ENCODE data around the gene SLC9A3.
"Not testable (repeated sequence)": the region's sequence is repeated elsewhere in the genome, so short reads cannot be mapped to it uniquely, and the experiment has no call there.

Gene SLC9A3

DNA sequence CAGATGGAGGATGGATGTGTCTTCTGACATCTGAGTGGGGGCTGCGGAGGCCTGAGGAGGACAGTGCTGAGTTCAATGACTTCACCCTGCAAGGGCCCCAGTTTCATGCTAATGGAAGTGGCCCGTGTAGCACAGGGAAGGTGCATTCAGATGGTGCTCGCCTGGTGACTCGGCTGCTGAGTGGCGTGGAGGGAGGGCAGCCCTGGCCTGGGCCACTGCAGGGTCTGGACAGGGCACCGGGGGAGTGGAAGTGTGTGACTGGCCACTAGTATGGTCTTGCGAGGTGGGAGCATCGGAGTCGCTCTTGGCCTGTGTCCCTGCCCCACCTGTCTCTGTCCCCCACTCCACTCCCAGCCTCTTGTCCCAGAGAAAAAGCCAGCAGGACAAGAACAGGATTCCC lies 1.7 kb upstream of the SLC9A3 start:
- DNase-seq (ENCODE audit: low spot score): no peak

DNA sequence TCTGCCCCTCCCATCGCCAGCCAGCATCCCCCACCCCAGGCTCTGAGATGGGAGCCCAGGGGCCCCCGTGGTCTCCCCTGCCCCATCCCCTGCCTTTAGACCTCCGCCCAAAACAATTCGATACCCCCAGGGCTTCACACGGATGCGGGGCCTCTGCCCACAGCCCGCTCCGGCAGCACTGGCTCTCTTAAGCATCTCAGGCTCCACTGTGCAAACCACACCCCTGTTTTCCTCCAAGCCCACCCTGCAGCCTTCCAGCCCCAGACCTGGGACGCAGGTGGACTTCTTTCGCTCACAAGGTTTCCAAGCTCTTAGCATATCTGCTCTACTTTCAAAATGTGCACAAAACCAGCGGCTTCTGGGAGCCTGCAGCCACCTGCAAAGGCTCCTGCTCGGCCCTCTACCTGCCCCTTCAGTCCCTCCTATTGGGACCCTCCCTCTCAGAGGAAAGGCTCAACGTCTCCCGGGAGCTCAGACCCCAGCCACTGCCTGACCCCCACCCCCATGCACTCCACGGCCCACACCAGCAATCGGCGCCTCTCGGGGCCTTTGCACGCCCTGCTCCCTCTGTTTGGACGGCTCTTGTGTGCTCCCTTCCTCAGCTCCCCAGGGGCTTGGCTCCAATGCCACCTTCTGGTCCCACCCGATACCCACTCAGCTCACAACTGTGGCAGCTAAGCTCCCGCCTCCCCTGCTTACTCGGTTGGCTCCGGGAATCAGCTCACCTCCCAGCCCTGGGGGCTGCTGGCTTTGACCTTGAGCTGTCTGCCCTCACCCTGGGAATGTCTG lies 918 bp upstream of the SLC9A3 start:
- no peak for DNase-seq (ENCODE audit: low spot score)

DNA sequence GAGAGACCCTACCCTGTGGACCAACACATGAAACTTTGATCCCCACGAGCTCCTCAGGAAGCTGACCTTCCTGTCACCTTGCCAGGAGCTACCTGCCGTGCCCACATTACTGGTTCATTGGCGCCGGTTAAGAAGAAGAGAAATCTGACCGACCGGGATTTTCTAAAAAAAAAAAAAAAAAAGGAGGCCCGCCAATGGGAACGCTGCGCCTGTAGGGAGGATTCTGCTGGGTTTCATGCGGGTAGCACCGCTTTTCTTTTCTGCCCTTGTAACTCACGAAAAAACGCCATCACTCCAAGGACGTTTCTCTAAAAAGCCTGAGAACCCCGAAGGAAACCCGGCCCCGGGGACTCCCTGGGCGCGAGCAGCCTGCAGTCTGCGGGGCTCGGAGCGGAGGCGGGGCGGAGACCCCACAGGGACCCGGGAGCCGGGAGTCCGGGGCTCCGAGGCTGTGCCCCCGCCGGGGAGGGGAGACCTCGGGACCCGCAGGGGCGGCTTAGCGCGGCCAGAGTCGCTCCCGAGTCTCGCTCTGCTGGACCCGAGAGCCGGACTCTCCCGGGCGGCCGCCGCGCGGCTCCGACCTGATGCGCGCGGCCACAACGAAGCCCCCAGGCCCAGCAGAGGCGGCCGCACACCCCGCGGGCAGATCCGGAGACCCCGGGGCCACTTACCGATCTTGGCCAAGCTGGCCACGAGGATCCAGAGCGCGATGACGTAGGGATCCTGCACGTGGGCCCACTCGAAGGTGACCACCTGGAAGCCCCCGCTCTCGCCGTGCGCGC lies 617 bp downstream of the SLC9A3 start:
- DNase-seq (ENCODE audit: low spot score): no peak

DNA sequence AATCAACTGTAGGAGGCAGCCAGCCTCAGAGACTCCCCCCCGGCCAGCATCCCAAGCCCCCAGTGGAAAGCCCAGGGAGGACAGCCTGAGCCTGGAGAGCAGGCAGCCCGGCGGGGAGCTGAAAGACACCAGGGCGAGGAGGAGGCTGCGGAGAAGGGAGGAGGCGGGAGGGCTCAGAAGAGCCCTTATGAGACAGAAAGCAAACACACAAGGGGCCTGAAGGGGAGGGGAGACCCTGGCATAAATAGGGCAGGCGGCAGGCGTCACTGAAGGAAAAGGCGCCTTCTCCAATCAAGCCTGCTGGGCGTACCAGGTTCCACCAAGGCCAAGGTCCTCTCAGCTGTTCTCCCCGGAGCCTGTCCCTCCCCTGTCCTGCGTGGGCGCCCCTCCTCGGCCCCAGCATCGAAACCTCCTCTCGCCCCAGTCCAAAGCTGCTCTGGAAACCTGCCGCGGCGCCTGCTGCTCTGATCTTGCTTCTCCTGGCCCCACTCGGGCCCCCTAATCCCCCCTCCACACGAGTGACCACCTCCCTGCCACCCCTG lies 1.3 kb downstream of the SLC9A3 start:
- DNase-seq (ENCODE audit: low spot score): no peak

DNA sequence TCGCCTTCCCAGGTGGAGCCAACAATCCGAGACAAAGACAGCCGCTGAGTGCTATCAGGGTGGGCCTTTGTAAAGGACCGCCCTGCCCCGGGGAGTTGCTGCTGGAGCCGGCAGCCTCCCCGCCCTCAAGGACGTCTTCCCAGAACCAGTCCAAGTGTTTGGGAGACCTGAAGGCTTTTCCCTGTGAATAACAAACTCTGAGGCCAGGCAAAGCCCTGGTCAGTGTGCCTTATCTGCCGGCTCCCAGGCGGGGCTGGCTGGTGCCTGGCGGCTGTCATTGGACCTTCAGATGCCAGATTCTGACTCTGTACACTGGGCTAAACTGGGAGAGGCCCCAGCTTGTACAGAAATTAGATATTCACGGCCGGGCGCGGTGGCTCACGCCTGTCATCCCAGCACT lies 2.1 kb downstream of the SLC9A3 start:
- DNase-seq (ENCODE audit: low spot score): no peak

DNA sequence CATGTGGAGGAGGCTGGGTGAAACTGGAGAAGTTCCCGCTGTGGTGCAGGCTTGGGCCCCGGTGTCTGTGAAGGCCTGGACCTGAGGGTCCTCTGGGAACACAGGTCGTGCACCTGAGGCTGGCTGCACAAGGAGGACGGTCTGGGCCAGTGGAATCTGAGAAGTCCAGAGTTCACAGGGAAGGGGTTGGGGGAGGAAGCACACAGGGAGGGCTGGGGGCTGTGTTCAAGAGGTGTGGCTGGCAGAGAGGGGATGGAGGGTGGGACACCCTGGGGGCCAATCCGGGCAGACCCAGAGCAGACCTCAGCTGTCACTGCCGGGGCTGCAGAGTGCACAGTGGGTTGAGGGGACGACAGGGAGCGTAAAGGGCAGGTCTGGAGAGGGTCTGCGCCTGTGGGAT lies 2.6 kb downstream of the SLC9A3 start:
- no peak for DNase-seq (ENCODE audit: low spot score)

DNA sequence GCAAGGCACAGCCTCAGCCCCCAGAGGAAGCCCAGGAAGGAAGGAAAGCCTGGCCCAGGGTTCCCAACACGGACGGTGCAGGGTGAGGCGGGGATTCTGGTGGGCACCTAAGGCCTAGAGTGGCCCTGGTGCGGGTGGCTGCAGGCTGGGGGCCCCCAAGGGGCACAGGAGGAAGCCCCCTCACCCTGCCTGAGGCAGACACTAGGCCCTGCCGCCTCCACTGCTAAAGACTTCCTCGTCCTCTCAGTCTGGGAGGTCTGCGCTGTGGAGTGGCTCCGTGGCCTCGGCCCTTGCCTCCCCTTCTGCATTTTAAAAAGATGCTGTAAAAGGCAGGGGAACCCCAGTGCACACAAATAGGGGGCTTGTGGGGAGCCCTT lies 3.4 kb downstream of the SLC9A3 start:
- no peak for DNase-seq (ENCODE audit: low spot score)

DNA sequence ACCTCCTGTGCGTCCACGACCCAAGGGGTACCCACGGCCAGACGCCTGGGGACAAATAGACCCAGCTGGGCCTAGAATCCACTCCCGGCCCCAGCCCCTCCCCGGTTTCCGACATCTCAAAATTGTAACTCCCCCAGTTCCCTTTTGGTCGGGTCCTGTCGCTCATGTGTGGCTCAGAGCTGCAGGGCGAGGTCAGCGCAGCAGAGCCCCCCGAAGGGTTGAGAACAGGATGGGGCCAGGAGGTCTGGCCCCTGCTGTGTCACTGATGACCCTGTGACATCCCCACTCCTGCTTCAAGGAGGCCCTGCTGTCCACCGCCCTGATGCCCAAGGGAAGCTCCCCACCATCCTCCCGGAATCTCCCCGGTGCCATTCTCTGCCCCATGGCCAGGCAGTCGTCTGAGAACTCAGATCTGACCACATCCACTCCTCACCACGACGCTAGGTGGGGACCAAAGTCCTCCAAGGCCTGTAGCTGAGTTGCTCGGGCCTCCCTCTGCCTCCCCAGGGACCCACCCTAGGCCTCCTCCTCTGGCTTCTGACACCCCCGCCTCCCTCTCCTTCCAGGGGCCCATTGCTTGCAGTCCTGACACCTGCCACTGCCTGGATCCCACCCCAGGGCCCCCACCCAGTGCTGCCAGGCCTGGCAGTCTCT lies 3.9 kb downstream of the SLC9A3 start:
- no peak for DNase-seq (ENCODE audit: low spot score)

DNA sequence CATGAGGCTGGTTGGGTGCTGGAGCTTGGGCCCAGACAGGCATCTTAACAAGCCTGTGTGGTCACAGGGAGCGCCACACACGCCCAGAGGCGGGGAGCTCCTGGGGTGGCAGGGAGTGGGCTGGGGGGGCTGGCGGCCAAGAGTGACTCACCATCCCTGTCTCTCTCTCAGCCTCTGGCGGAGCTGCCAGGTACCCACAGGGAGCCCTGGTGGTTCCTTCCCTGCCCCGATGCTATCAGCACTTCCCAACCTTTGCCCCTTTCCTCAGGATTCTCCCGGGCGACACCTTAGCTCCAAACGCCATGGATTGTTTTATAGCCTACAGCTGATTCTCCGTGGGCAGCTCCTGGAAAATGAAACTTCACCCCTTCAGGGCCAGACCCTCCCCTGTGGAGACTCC lies 5.5 kb downstream of the SLC9A3 start:
- DNase-seq (ENCODE audit: low spot score): no peak

DNA sequence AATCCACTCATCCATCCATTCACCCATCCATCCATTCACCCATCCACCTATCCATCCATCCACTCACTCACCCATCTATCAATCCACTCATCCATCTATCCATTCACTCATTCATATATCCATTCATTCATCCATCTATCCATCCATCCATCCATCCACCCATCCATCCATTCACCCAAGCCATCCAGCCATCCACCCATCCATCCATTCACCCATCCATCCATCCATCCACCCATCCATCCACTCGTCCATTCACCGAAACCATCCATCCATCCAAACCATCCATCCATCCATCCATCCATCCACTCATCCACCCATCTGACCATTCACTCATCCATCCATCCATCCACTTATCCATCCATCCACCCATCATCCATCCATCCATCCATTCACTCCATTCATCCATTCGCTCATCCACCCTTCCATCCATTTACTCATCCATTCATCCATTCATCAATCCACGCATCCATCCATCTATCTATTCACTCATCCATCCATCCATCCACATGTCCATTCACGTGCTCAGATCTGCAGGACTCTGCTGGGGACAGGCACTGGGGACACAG lies 6.6 kb downstream of the SLC9A3 start:
- DNase-seq (ENCODE audit: low spot score): no peak

DNA sequence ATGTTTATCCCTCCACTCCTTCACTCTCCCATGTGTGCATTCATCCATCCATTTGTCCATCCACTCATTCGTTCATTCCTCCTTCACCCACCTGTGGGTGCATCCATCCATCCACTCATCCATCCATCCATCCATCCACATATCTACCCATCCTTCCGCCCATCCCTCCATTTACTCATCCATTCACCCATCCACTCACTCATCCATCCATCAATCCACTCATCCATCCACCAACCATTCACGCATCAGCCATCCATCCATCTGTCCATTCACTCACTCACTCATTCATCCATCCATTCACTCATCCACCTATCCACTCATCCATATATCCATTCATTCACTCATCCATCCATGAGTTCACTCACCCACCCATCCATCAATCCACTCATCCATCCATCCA lies 7.3 kb downstream of the SLC9A3 start:
- no peak for DNase-seq (ENCODE audit: low spot score)

DNA sequence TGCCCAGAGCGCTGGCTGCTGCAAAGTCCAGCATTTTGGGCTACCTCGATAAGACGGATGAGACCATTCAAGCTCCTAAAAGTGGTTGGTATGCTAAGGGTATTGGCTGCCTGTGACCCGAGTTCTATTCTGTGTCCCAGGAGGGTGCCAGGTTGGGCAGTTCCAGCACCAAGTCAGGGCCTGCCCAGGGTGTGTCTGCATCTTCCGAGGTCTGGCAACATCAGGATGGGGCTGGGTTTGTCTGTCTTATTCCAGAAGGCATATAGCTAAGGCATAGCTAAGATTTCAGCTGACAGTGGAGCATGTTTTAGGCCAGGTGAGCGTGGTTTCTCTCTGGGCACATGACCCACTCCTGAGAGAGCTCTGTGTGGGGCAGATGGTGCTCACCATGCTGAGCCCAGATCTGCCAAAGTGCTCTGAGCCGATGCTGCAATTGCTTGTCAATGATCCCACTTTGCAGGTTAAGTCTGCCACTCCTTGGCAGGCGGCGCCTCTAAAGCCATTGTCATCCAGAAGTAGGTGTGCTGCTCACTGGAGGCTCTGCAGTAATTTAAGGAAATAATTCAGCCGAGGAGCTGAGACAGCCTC lies 7.8 kb downstream of the SLC9A3 start:
- DNase-seq (ENCODE audit: low spot score): peak; percentile 1

DNA sequence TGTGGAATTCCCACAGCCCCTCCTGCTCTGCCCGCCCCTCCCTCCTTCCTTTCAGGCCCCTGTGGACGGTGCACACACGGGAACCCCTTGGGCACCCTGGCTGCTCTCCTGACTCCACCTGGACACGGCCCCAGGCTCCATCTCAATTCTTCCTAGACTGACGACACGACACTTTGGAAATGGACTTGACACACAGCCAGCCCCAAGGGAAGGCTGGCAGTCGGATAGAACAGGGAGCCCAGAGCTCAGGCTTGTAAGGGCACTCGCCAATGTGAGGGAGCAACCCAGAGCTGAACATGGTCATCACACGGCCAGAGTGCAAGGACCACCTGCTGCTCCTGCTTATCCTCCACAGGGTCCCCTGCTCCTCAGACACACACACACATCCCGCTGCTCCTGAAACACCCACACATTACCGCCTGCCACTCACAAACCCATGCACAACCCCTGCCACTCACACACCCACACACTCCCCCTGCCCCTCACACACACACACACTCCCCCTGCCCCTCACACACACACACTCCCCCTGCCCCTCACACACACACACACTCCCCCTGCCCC lies 8.9 kb downstream of the SLC9A3 start:
- no peak for DNase-seq (ENCODE audit: low spot score)

DNA sequence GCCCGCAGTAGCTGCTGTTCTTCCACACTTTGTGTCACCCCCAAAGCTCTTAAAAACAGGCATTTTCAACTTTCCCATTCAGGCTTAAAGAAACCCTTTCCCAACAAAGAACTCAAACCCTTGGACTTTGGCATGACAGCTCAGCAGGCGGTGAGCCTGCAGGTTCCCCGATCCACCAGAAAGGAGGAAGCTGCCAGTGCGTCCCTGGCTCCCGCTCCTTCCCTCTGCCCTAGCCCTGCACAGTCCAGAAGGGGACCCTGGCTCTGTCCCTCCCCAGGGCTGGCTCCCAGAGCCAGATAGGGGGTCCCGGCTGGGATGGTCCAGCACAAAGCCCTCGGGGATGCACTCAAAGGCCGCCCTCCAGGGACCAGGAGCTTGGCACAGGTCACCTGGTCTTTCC lies 9.6 kb downstream of the SLC9A3 start:
- DNase-seq (ENCODE audit: low spot score): no peak

DNA sequence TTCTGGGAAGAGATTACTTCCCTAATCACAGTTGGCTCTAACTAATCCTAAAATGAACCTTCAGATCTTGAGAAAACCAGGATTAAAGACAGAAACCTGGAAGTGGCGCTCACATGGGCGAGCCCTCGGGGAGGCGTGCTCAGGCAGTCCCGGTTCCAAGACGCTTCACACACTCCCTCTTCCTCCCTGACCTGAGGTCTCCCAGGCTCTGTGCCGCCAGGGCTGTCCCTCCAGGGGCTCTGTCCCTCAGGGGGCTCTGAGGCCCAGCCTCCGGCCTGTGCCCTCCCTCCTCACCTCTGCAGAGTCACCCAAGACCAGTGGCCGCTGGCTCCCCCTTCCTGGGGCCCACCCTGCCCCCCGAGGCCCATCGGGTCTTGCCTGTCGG lies 10.2 kb downstream of the SLC9A3 start:
- no peak for DNase-seq (ENCODE audit: low spot score)

DNA sequence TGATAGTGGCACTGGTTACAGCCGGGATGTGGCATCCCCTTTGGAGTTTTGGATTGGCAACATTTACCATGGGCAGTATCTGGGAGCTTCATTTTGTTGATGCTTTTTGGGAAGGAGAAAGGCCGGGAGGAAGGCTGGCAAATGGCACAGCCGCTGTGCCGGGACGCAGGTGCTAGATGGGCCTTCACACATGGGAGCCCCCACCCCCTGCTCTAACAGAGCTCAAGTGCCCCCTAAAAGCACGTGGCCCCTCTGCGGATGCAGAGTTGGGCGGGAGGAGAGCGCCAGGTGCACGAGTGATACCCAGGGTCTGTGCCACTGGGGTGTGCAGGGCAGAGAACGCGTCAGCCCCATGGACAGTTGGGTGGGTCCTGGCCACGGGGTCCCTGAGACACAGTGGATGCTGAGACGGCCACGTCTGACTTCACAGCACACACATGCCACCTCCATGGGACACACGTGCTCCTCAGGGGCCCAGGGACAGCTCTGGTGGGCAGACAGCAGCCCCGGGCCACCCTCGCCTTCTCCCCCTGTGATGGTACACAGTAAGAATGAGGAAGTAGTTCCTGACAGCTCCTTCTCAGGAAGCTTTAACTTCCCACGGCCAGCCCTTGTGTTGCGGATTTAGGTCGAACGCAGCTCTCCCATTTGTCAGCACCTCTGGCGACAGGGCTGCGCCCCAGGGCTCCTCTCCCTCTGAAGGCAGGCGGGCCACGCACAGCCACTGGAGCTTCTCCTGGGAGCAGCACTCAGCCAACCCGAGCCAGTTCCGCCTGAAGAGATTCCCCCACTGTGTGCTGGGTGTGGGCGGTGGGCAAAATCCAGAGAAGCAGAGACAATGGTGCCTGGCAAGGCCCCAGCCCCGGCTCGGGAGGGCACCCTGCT lies 10.8 kb downstream of the SLC9A3 start:
- DNase-seq (ENCODE audit: low spot score): no peak

DNA sequence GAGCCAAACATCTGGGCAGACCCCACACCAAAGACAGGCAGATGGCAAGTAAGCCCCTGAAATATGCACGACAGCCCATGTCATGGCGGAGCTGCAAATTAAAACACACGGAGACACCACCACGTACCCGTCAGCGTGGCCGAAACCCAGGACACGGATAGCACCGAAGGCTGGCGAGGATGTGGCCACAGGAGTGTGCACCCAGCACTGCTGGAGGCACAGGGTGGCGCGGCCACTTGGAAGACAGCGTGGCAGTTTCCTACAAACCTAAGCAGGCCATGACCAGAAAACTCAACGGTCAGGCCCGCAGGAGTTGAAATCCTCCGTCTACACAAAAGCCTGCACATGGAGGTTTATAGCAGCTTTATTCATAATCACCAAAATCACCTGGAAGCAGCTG lies 12.8 kb downstream of the SLC9A3 start:
- no peak for DNase-seq (ENCODE audit: low spot score)

DNA sequence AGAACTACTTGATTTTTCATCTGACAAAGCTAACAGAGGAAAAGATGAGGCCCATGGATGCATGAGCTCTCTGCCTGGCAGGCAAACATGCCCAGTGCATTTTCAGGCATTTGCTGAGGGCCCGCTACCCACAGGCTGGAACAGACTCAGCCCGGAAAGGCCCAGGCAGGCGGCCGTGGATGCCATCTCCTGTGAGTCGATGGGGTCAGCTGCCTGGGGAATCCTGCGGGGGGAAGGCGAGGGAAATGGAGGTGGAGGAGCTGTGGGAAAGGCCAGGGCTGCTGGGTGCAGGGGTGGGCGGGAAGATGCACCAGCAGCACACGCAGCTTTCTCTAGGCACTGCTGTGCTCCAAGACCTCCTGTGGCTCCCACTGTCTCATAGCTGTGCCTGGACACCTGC lies 13.7 kb downstream of the SLC9A3 start:
- DNase-seq (ENCODE audit: low spot score): no peak

DNA sequence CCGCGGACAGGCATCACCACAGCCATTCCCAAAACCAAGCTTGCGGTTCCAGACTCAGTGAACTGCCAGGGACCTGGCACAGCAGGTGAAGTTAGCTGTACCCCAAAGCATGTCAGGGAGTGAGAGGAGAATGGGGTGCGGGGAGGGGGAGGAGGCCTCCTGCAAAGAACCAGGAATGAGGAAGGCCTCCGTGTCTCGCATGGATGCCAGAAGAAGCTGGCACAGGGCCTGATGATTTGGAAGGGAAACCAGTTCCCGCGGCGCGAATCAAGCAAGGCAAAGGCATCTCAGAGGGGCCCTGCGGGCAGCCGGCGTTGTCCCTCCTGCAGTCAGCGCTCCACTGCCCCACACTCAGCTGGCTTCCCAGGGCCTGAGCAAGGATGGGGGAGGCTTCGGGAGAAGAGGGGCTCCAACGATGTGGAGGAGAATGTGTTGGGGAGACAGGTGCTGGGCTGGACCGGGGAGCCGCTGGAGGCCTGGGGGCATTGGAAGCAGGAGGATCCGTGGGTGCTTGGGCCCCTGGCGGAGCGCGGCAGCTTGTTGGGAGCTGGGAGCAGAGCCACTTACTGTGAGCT lies 14.6 kb downstream of the SLC9A3 start:
- no peak for DNase-seq (ENCODE audit: low spot score)

DNA sequence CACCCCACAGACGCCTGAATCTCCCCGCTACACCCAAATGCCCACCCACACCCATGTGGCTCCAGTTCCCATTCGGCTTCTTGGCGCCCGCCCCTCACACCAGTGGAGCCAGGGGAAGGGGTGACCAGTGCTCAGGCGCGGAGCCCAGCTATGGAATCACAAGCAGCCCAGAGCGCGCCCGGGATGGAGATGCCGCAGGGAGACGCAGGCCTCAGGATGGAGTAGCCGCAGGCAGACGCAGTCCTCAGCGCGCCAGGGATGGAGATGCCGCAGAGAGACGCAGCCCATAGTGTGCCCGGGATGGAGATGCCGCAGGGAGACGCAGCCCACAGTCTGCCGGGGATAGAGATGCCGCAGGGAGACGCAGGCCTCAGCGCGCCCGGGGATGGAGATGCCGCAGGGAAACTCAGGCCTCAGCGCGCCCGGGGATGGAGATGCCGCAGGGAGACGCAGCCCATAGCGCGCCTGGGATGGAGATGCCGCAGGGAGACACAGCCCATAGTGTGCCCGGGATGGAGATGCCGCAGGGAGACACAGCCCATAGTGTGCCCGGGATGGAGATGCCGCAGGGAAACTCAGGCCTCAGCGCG lies 16.2 kb downstream of the SLC9A3 start:
- DNase-seq (ENCODE audit: low spot score): not testable (repeated sequence)

All from pons (tissue), 1 donor.